ENCODE results near the gene ERF. TPM values are rescaled to one million over a fixed set of nuclear protein-coding genes. Genes with fewer than 3 reads are reported as not detected.
A peak's percentile ranks its signal among the peaks of the same experiment; 100 is the strongest.

The ERF gene
- total and polyA plus RNA-seq, 7 experiments from 2014 or later = 2.8 to 105 (median 49.4) TPM

GRCh38 chr19:42199440-42200115 is 55.4 kb downstream of the ERF start:
- H3K36me3 Mint-ChIP-seq = peaks cover 4 to 60% (median 24%) of the 10 kb centered on the region in 5 donors

GRCh38 chr19:42198676-42199439 is 56.1 kb downstream of the ERF start:
- intact Hi-C loops (cut with micrococcal nuclease) = loop anchor here (1.0 to 5.0 kb wide), 17 partner anchors 8 to 126 kb away; partner anchors contain the start of genes DEDD2 (in 1 of the 2), ERF (in 1 of the 2), MEGF8 (in 1 of the 2) and ZNF526 (in 1 of the 2)
- Mint-ChIP-seq H3K4me3 (peak overlapping the region; percentile 78 to 97 (median 86)), H3K9me3 (peaks cover 0 to 3% (median 0%) of the 10 kb centered on the region in 11 donors), H3K36me3 (peaks cover 4 to 64% (median 29%) of the 10 kb centered on the region in 5 donors), H3K4me1 (peaks cover 72 to 88% (median 80%) of the 10 kb centered on the region in 7 donors), H3K27me3 (no peaks in the 10 kb centered on the region), H3K27ac (peak overlapping the region; percentile 84 to 96 (median 92))
- DNase-seq (peak in 8 of 9 donors; percentile 67 to 85 (median 82)), ATAC-seq (peak; percentile 75)
- Histone ChIP-seq H3K27me3 (ENCODE audit: control insufficient read depth in 2 of 2, insufficient read depth in 2 of 2, low read length in 2 of 2) (no peaks in the 10 kb centered on the region), H3K9me3 (ENCODE audit: control insufficient read depth in 2 of 3, low read length in 3 of 3) (no peaks in the 10 kb centered on the region), H3K4me3 (ENCODE audit: low read length) (peak overlapping the region; percentile 52), H3K27ac (ENCODE audit: low read depth, low read length) (peak overlapping the region; percentile 82), H3K4me1 (ENCODE audit: control insufficient read depth in 2 of 2, insufficient read depth in 2 of 2, low read length in 2 of 2) (peaks cover 71 to 74% of the 10 kb centered on the region in 2 donors), H3K36me3 (ENCODE audit: control insufficient read depth in 2 of 3, insufficient read depth in 3 of 3, low read length in 3 of 3) (peaks cover 4 to 29% (median 4%) of the 10 kb centered on the region in 3 experiments)
- CTCF ChIA-PET = interaction anchor here (0.6 to 1.9 kb wide), 9 partner anchors 10 to 201 kb away, joined by 3 to 8 read pairs (median 4); partner anchors contain the start of gene POU2F2
- POLR2A ChIA-PET = interaction anchor here (0.9 to 4.8 kb wide), 17 partner anchors 8 to 86 kb away, joined by 3 to 56 read pairs (median 4); partner anchors contain the start of genes DEDD2 and GSK3A

More at GRCh38 chr19:42199440-42200115, 55.4 kb downstream of the ERF start:
- CTCF ChIA-PET = interaction anchor here (0.7 to 1.9 kb wide), 6 partner anchors 10 to 201 kb away, joined by 3 to 8 read pairs (median 4); partner anchors contain the start of gene POU2F2
- intact Hi-C loops (cut with micrococcal nuclease) = loop anchor here (1.0 to 5.0 kb wide), 18 partner anchors 8 to 126 kb away; partner anchors contain the start of genes DEDD2 (in 2 of the 2), ERF (in 1 of the 2), MEGF8 (in 1 of the 2) and ZNF526 (in 1 of the 2)
- peak; percentile 49 for ATAC-seq
- peak overlapping the region; percentile 52 for H3K4me3 ChIP-seq (ENCODE audit: low read length)
- Mint-ChIP-seq H3K4me3 (peak overlapping the region; percentile 78 to 97 (median 86)), H3K27ac (peak overlapping the region; percentile 84 to 96 (median 92)), H3K9me3 (no peaks in the 10 kb centered on the region), H3K27me3 (no peaks in the 10 kb centered on the region), H3K4me1 (peaks cover 70 to 89% (median 80%) of the 10 kb centered on the region in 7 donors)
- H3K36me3 ChIP-seq (ENCODE audit: control insufficient read depth in 2 of 3, insufficient read depth in 3 of 3, low read length in 3 of 3) = peaks cover 4 to 36% (median 4%) of the 10 kb centered on the region in 3 experiments
- no peaks in the 10 kb centered on the region for H3K9me3 ChIP-seq (ENCODE audit: control insufficient read depth in 2 of 3, low read length in 3 of 3)
- no peaks in the 10 kb centered on the region for H3K27me3 ChIP-seq (ENCODE audit: control insufficient read depth in 2 of 2, insufficient read depth in 2 of 2, low read length in 2 of 2)
- POLR2A ChIA-PET = interaction anchor here (0.9 to 4.8 kb wide), 18 partner anchors 8 to 85 kb away, joined by 3 to 56 read pairs (median 4); partner anchors contain the start of genes DEDD2 and GSK3A
- peaks cover 71 to 75% of the 10 kb centered on the region in 2 donors for H3K4me1 ChIP-seq (ENCODE audit: control insufficient read depth in 2 of 2, insufficient read depth in 2 of 2, low read length in 2 of 2)
- peak in 8 of 9 donors; percentile 40 to 69 (median 48) for DNase-seq
- H3K27ac ChIP-seq (ENCODE audit: low read depth, low read length) = peak overlapping the region; percentile 82

Other genes starting within 250 kb of the ERF start
- gene GRIK5, start 184.9 kb downstream of the ERF start, total RNA-seq = 1 to 10 TPM in 2 of 5 experiments, under 1 TPM in 3; 0.57 to 3.5 (median 0.86) TPM
- gene GRIK5, start 184.9 kb downstream of the ERF start, polyA plus RNA-seq = under 1 TPM in 1 of 2 donors, not detected in 1; 0.09 TPM
- gene ZNF574, start 179.0 kb downstream of the ERF start, total RNA-seq = 10 to 100 TPM; 17.6 to 26.7 (median 20.9) TPM
- 10 to 100 TPM; 11.2 to 32.8 TPM for gene ZNF574, start 179.0 kb downstream of the ERF start, polyA plus RNA-seq
- gene POU2F2, start 122.7 kb downstream of the ERF start, total RNA-seq = 10 to 100 TPM; 31.5 to 91.3 (median 73.4) TPM
- gene POU2F2, start 122.7 kb downstream of the ERF start, polyA plus RNA-seq = 1 to 10 TPM; 2.2 to 7.6 TPM
- 100 to 1,000 TPM in 1 of 5 experiments, 10 to 100 TPM in 4; 47.9 to 104 (median 65.8) TPM for gene DEDD2, start 37.5 kb downstream of the ERF start, total RNA-seq
- gene DEDD2, start 37.5 kb downstream of the ERF start, polyA plus RNA-seq = 100 to 1,000 TPM; 132 to 208 TPM
- gene ZNF526, start 34.8 kb downstream of the ERF start, total RNA-seq = 10 to 100 TPM in 4 of 5 experiments, 1 to 10 TPM in 1; 8.6 to 25.2 (median 22.7) TPM
- gene ZNF526, start 34.8 kb downstream of the ERF start, polyA plus RNA-seq = 10 to 100 TPM in 1 of 2 donors, 1 to 10 TPM in 1; 4.0 to 11.8 TPM
- gene GSK3A, start 12.5 kb downstream of the ERF start, total RNA-seq = 10 to 100 TPM; 19.6 to 52.0 (median 33.0) TPM
- 10 to 100 TPM; 11.4 to 19.6 TPM for gene GSK3A, start 12.5 kb downstream of the ERF start, polyA plus RNA-seq
- 100 to 1,000 TPM in 3 of 5 experiments, 10 to 100 TPM in 2; 90.4 to 134 (median 102) TPM for gene CIC, start 14.1 kb upstream of the ERF start, total RNA-seq
- gene CIC, start 14.1 kb upstream of the ERF start, polyA plus RNA-seq = 1 to 10 TPM; 1.5 to 2.6 TPM
- under 1 TPM in 4 of 5 experiments, not detected in 1; 0.32 to 0.68 (median 0.38) TPM for gene PRR19, start 47.0 kb upstream of the ERF start, total RNA-seq
- gene PRR19, start 47.0 kb upstream of the ERF start, polyA plus RNA-seq = under 1 TPM; 0.48 to 0.61 TPM
- 10 to 100 TPM; 11.7 to 36.9 (median 16.9) TPM for gene PAFAH1B3, start 47.5 kb upstream of the ERF start, total RNA-seq
- gene PAFAH1B3, start 47.5 kb upstream of the ERF start, polyA plus RNA-seq = 10 to 100 TPM; 52.6 to 73.4 TPM
- gene TMEM145, start 58.2 kb upstream of the ERF start, total RNA-seq = not detected
- not detected for gene TMEM145, start 58.2 kb upstream of the ERF start, polyA plus RNA-seq
- 1 to 10 TPM; 6.7 to 9.3 (median 8.6) TPM for gene MEGF8, start 70.5 kb upstream of the ERF start, total RNA-seq
- under 1 TPM; 0.40 TPM for gene MEGF8, start 70.5 kb upstream of the ERF start, polyA plus RNA-seq
- gene CNFN, start 135.2 kb upstream of the ERF start, total RNA-seq = under 1 TPM in 1 of 5 experiments, not detected in 4; 0.75 TPM
- under 1 TPM in 1 of 2 donors, not detected in 1; 0.52 TPM for gene CNFN, start 135.2 kb upstream of the ERF start, polyA plus RNA-seq
- 10 to 100 TPM; 15.8 to 35.4 (median 28.3) TPM for gene LIPE, start 172.3 kb upstream of the ERF start, total RNA-seq
- 1 to 10 TPM; 7.0 to 9.8 TPM for gene LIPE, start 172.3 kb upstream of the ERF start, polyA plus RNA-seq
- gene CXCL17, start 187.8 kb upstream of the ERF start, total RNA-seq = not detected
- gene CXCL17, start 187.8 kb upstream of the ERF start, polyA plus RNA-seq = under 1 TPM in 1 of 2 donors, not detected in 1; 0.30 TPM

Data from naive thymus-derived CD4-positive, alpha-beta T cell (primary cell).